ENCODE measurements around the gene LHFPL2. TPM values are rescaled to one million over a fixed set of nuclear protein-coding genes. Genes with fewer than 3 reads are reported as not detected.
A peak's percentile ranks its signal among the peaks of the same experiment; 100 is the strongest.

Gene LHFPL2
- polyA plus RNA-seq, 1 of the 3 experiments (the other 2 are of a cell fraction) = 10.4 TPM

GRCh38 chr5:78534905-78535200 is 113.7 kb downstream of the LHFPL2 start (continued):
- TF ChIP-seq GATA2 (CRISPR knock-in tag; IDR thresholded peaks at IDR 0.05) = no peak

- H3K4me3 ChIP-seq (ENCODE audit: low read depth in 2 of 2, low read length in 1 of 2) = no peak overlapping the region
- peak overlapping the region; percentile 63 for H3K4me2 ChIP-seq
- no peaks in the 10 kb centered on the region for H4K20me1 ChIP-seq (ENCODE audit: insufficient read depth)
- no peaks in the 10 kb centered on the region for H3K27me3 ChIP-seq (ENCODE audit: insufficient read depth)
- peaks cover 87% of the 10 kb centered on the region for H3K79me2 ChIP-seq (ENCODE audit: insufficient read depth)
- WGBS (ENCODE audit: low lambda C conversion rate) = 71% methylated on average over 18 of the region's 24 CpGs
- no peak for DNase-seq
- H3K9me3 ChIP-seq = no peaks in the 10 kb centered on the region
- H3K4me1 ChIP-seq (ENCODE audit: control insufficient read depth in 1 of 2, insufficient read depth in 2 of 2, low read depth in 1 of 2, low read length in 1 of 2) = peaks cover 0 to 16% of the 10 kb centered on the region in 2 experiments
- ChIA-PET POLR2A (no interaction called here), CTCF (interaction anchor here (0.6 to 7.2 kb wide), 37 partner anchors 8 to 487 kb away, joined by 3 to 61 read pairs (median 4); partner anchors contain the start of genes AP3B1 and LHFPL2)
- H3K36me3 ChIP-seq (replicated peaks in 1 of 2; ENCODE audit: control insufficient read depth in 1 of 2, insufficient read depth in 2 of 2, low read length in 1 of 2) = peaks cover 0 to 4% of the 10 kb centered on the region in 2 experiments
- no peak overlapping the region for H2AFZ ChIP-seq (ENCODE audit: low read depth)
- peak; percentile 51 for TF ChIP-seq JUND (IDR thresholded peaks at IDR 0.05)
- no peak for TF ChIP-seq IRF3 (IDR thresholded peaks at IDR 0.05; ENCODE audit: low read depth, low read length)
- TF ChIP-seq FOSL2 (IDR thresholded peaks at IDR 0.05; ENCODE audit: borderline replicate concordance, low read depth) = peak; percentile 74
- 0 out of 2 replicates have a peak, but pooled peaks have one; percentile 30 for TF ChIP-seq YY1 (IDR thresholded peaks at IDR 0.05; ENCODE audit: low read depth)
- peak overlapping the region; percentile 64 for H3K9ac ChIP-seq
- peak overlapping the region; percentile 53 to 97 for H3K27ac ChIP-seq (ENCODE audit: low read depth in 2 of 2, low read length in 1 of 2)
- no peaks in the 10 kb centered on the region for H3K9me2 ChIP-seq
- H3F3A ChIP-seq (replicated peaks; ENCODE audit: insufficient read depth) = peaks cover 44% of the 10 kb centered on the region
These were observed 114.2 kb downstream of the LHFPL2 start for GRCh38 chr5:78534148-78534904.

GRCh38 chr5:78533356-78533755 is 115.2 kb downstream of the LHFPL2 start:
- Histone ChIP-seq H3K4me3 (ENCODE audit: low read depth in 2 of 2, low read length in 1 of 2) (no peak overlapping the region), H3K36me3 (replicated peaks in 1 of 2; ENCODE audit: control insufficient read depth in 1 of 2, insufficient read depth in 2 of 2, low read length in 1 of 2) (peaks cover 0 to 4% of the 10 kb centered on the region in 2 experiments), H2AFZ (ENCODE audit: low read depth) (no peak overlapping the region), H3K79me2 (ENCODE audit: insufficient read depth) (peaks cover 83% of the 10 kb centered on the region), H4K20me1 (ENCODE audit: insufficient read depth) (no peaks in the 10 kb centered on the region), H3K9me2 (no peaks in the 10 kb centered on the region), H3K9ac (peak overlapping the region; percentile 64; the same call in 1 of the 2 replicates), H3K27me3 (ENCODE audit: insufficient read depth) (no peaks in the 10 kb centered on the region), H3F3A (replicated peaks; ENCODE audit: insufficient read depth) (peaks cover 53% of the 10 kb centered on the region), H3K27ac (ENCODE audit: low read depth in 2 of 2, low read length in 1 of 2) (peak overlapping the region in 1 of 2 experiments; percentile 97; a peak in 2 of 4 replicates), H3K4me1 (ENCODE audit: control insufficient read depth in 1 of 2, insufficient read depth in 2 of 2, low read depth in 1 of 2, low read length in 1 of 2) (peaks cover 0 to 23% of the 10 kb centered on the region in 2 experiments), H3K4me2 (no peak overlapping the region), H3K9me3 (no peaks in the 10 kb centered on the region)
- no peak for DNase-seq
- CTCF ChIA-PET = interaction anchor here (0.6 to 7.2 kb wide), 38 partner anchors 9 to 488 kb away, joined by 3 to 61 read pairs (median 5); partner anchors contain the start of genes AP3B1 and SCAMP1
- WGBS (ENCODE audit: low lambda C conversion rate) = 72% methylated on average over 3 of the region's 3 CpGs
- POLR2A ChIA-PET = interaction anchor here (1.2 kb wide), 1 partner anchor 173 kb away, joined by 3 read pairs; the partner anchor contains the start of gene SCAMP1
- TF ChIP-seq RAD21 (IDR thresholded peaks at IDR 0.05; ENCODE audit: low read length) = peak; percentile 63
- peak; percentile 57 for TF ChIP-seq CTCF (IDR thresholded peaks at IDR 0.05)
- TF ChIP-seq TAF1 (IDR thresholded peaks at IDR 0.05; ENCODE audit: borderline replicate concordance, low read depth, low read length) = no peak
- no peak for TF ChIP-seq RCOR1 (IDR thresholded peaks at IDR 0.05; ENCODE audit: low read length)
- TF ChIP-seq GATA2 (CRISPR knock-in tag; IDR thresholded peaks at IDR 0.05) = no peak
- TF ChIP-seq IRF3 (IDR thresholded peaks at IDR 0.05; ENCODE audit: low read depth, low read length) = no peak
- TF ChIP-seq CHD2 (IDR thresholded peaks at IDR 0.05; ENCODE audit: low read length, partially characterized antibody) = no peak
- TF ChIP-seq FOXM1 (IDR thresholded peaks at IDR 0.05; ENCODE audit: low read depth) = no peak
- TF ChIP-seq NFIC (IDR thresholded peaks at IDR 0.05; ENCODE audit: borderline replicate concordance) = no peak
- peak; percentile 53 for TF ChIP-seq SMC3 (IDR thresholded peaks at IDR 0.05; ENCODE audit: low read depth, low read length)
